ENCODE measurements around the gene IRX2.

Gene IRX2

DNA sequence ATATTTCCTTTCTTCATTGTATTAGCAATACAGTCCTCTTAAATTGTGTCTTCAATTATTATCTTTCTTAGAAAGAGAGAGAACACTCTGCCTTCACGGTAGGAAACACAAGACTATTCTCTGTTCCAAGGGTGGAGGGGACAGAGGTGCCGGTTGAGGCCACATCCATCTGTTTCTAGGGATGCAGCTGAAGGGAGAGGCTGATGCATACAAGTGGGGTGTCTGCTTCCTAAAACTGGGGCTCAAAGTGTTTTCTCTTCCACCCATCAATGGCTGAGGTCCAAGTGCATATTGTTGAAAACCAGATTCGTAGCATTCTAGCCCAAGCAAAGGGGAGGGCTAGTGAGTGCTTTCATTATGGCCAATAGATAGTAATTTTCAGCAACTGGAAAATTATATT lies 9.5 kb downstream of the IRX2 start:
- Histone ChIP-seq H3K36me3 (replicated peaks; ENCODE audit: insufficient read depth, low read length) (no peaks in the 10 kb centered on the region), H3K79me2 (ENCODE audit: low read length) (no peaks in the 10 kb centered on the region), H3K9me2 (replicated peaks; ENCODE audit: insufficient read depth, low read length) (no peaks in the 10 kb centered on the region), H3K27me3 (replicated peaks; ENCODE audit: insufficient read depth, low read length) (no peaks in the 10 kb centered on the region), H4K20me1 (ENCODE audit: insufficient read depth, low read length) (no peaks in the 10 kb centered on the region), H3F3A (ENCODE audit: insufficient read depth, low read length) (no peaks in the 10 kb centered on the region), H3K4me1 (ENCODE audit: low read length) (no peaks in the 10 kb centered on the region), H3K9me3 (replicated peaks; ENCODE audit: insufficient read depth, low read length) (no peaks in the 10 kb centered on the region), H2AFZ (ENCODE audit: low read length) (no peak overlapping the region), H3K9ac (ENCODE audit: low read length) (no peak overlapping the region), H3K27ac (ENCODE audit: low read length) (no peak overlapping the region), H3K4me3 (ENCODE audit: low read length) (no peak overlapping the region), H3K4me2 (ENCODE audit: low read depth, low read length) (no peak overlapping the region)
- DNase-seq: no peak
- TF ChIP-seq EZH2 (optimal IDR thresholded peaks at IDR 0.05; ENCODE audit: low read depth, low read length): no peak
- TF ChIP-seq EZH2phosphoT487 (IDR thresholded peaks at IDR 0.05; ENCODE audit: low read length): no peak
- TF ChIP-seq, protein P1, sequence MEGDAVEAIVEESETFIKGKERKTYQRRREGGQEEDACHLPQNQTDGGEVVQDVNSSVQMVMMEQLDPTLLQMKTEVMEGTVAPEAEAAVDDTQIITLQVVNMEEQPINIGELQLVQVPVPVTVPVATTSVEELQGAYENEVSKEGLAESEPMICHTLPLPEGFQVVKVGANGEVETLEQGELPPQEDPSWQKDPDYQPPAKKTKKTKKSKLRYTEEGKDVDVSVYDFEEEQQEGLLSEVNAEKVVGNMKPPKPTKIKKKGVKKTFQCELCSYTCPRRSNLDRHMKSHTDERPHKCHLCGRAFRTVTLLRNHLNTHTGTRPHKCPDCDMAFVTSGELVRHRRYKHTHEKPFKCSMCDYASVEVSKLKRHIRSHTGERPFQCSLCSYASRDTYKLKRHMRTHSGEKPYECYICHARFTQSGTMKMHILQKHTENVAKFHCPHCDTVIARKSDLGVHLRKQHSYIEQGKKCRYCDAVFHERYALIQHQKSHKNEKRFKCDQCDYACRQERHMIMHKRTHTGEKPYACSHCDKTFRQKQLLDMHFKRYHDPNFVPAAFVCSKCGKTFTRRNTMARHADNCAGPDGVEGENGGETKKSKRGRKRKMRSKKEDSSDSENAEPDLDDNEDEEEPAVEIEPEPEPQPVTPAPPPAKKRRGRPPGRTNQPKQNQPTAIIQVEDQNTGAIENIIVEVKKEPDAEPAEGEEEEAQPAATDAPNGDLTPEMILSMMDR (IDR thresholded peaks at IDR 0.05; ENCODE audit: low read length): no peak

DNA sequence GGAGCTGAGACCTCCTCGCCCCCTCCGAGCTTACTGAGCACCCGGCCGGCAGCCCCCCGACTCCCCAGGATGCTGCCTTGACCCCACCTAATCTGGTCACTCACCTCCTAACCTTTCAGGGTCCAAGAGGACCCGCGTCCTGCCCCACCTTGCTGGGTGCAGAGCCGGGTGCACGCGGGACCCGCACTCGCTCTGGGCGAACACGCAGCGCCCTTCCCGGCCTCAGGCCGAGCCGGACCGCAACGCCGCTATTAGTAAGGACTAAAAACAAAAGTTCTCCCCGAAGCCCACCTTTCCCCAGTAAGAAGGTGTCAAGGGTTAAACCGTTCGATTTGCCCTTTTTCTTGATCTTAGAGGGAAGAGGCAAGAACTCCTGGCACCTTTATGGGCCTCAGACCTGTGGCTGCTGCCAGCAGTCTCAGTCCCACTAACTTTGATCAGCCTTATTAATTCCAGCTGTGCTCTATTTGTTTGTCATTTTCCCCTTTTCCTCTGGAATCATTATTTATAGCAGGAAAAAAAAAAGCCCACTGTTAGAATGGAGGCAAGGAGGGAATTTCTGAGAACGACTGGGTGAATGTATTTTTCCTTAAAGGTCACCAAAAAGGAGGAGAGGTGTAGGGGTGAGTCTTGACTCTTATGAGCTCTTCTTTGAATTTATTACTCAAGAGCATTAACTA lies 10.5 kb downstream of the IRX2 start:
- H3K79me2 ChIP-seq (ENCODE audit: low read length): no peaks in the 10 kb centered on the region
- no peak overlapping the region for H3K4me3 ChIP-seq (ENCODE audit: low read length)
- H3K27me3 ChIP-seq (replicated peaks; ENCODE audit: insufficient read depth, low read length): no peaks in the 10 kb centered on the region
- H3K4me2 ChIP-seq (ENCODE audit: low read depth, low read length): no peak overlapping the region
- no peaks in the 10 kb centered on the region for H3F3A ChIP-seq (ENCODE audit: insufficient read depth, low read length)
- H2AFZ ChIP-seq (ENCODE audit: low read length): no peak overlapping the region
- no peaks in the 10 kb centered on the region for H3K9me3 ChIP-seq (replicated peaks; ENCODE audit: insufficient read depth, low read length)
- H3K9ac ChIP-seq (ENCODE audit: low read length): no peak overlapping the region
- H3K27ac ChIP-seq (ENCODE audit: low read length): no peak overlapping the region
- no peak for DNase-seq
- no peaks in the 10 kb centered on the region for H3K9me2 ChIP-seq (replicated peaks; ENCODE audit: insufficient read depth, low read length)
- H3K36me3 ChIP-seq (replicated peaks; ENCODE audit: insufficient read depth, low read length): no peaks in the 10 kb centered on the region
- no peaks in the 10 kb centered on the region for H4K20me1 ChIP-seq (ENCODE audit: insufficient read depth, low read length)
- TF ChIP-seq EZH2phosphoT487 (IDR thresholded peaks at IDR 0.05; ENCODE audit: low read length): no peak
- H3K4me1 ChIP-seq (ENCODE audit: low read length): no peaks in the 10 kb centered on the region

DNA sequence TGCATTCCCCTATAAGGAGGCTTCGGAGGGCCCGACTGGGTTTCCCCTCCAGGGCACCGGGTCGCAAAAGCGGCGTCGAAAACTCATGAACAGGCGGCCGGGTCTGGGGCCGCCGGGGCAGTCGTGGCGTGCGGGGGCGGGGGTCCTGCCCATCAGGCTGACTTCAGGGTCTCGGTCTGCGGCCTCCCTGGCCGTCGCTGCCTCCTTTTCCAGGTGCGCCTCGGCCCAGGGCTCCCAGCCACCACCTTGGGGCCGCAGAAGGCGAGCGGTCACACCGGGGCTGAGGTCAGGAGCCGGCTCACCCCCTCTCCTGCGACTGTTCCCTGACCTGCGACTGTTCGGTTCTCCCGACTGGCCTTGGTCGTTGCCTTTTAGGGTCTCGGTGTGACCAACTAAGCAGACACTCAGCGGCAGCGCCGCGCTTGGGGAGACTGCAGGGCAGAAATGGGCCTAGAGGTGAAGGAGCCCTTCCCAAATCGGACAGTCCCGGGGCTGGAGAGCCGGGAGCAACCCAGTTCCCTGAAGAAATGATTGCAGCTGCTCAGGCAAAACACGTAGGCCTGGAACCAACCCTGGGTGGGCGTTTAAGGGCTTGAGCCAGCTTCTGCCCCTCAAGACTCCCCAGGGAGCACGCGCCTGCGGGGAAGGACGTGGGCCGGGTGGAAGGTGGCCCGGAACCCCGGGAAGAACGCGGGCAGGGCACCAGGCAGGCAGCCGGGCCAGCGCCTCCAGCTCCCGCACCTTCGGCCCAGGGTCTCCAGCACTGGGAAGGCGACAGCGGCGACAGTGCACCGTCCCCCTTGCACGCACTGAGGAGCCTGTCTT lies 11.2 kb downstream of the IRX2 start:
- H3K4me3 ChIP-seq (ENCODE audit: low read length): no peak overlapping the region

More for the DNA sequence above, 11.2 kb downstream of the IRX2 start:
- DNase-seq: no peak
- Histone ChIP-seq H3K27me3 (replicated peaks; ENCODE audit: insufficient read depth, low read length) (no peaks in the 10 kb centered on the region), H3K9me2 (replicated peaks; ENCODE audit: insufficient read depth, low read length) (no peaks in the 10 kb centered on the region), H3K36me3 (replicated peaks; ENCODE audit: insufficient read depth, low read length) (no peaks in the 10 kb centered on the region), H4K20me1 (ENCODE audit: insufficient read depth, low read length) (no peaks in the 10 kb centered on the region), H3K9ac (ENCODE audit: low read length) (no peak overlapping the region), H3F3A (ENCODE audit: insufficient read depth, low read length) (no peaks in the 10 kb centered on the region), H3K9me3 (replicated peaks; ENCODE audit: insufficient read depth, low read length) (no peaks in the 10 kb centered on the region), H3K27ac (ENCODE audit: low read length) (no peak overlapping the region), H2AFZ (ENCODE audit: low read length) (no peak overlapping the region), H3K4me1 (ENCODE audit: low read length) (no peaks in the 10 kb centered on the region), H3K79me2 (ENCODE audit: low read length) (no peaks in the 10 kb centered on the region), H3K4me2 (ENCODE audit: low read depth, low read length) (no peak overlapping the region)
- TF ChIP-seq EZH2phosphoT487 (IDR thresholded peaks at IDR 0.05; ENCODE audit: low read length) (no peak), EZH2 (optimal IDR thresholded peaks at IDR 0.05; ENCODE audit: low read depth, low read length) (no peak)
- TF ChIP-seq, protein P1 (IDR thresholded peaks at IDR 0.05; ENCODE audit: low read length): no peak
